SJCRH30 (cell line): ENCODE data around the gene MIF4GD. TPM values are rescaled to one million over a fixed set of nuclear protein-coding genes. Genes with fewer than 3 reads are reported as not detected.
"Not testable (repeated sequence)": the region's sequence is repeated elsewhere in the genome, so short reads cannot be mapped to it uniquely, and the experiment has no call there.

Source experiments
- DNase-seq, 2 experiments: peaks; one replicate each; pipeline ENCODE4 v3.0.0-alpha.2; 2015 to 2020
- H3K27ac ChIP-seq: fragments of 250-450 bp; sonication (Bioruptor Pico); 2 replicates; pipeline ENCODE4 v1.5.1; 2020; ENCODE audit warnings: mild to moderate bottlenecking, moderate library complexity
- H3K27me3 ChIP-seq: fragments of 250-450 bp; sonication (Bioruptor Pico); 2 replicates; pipeline ENCODE4 v1.5.1; 2020; ENCODE audit warnings: mild to moderate bottlenecking, moderate library complexity
- H3K36me3 ChIP-seq: fragments of 250-450 bp; sonication (Bioruptor Pico); 2 replicates; pipeline ENCODE4 v1.5.1; 2020; ENCODE audit warnings: mild to moderate bottlenecking, moderate library complexity
- H3K4me1 ChIP-seq: fragments of 250-450 bp; sonication (Bioruptor Pico); 2 replicates; pipeline ENCODE4 v1.5.1; 2020; ENCODE audit warnings: mild to moderate bottlenecking, moderate library complexity
- H3K4me3 ChIP-seq: fragments of 250-450 bp; sonication (Bioruptor Pico); 2 replicates; pipeline ENCODE4 v1.5.1; 2020; ENCODE audit warnings: mild to moderate bottlenecking, moderate library complexity
- H3K9me3 ChIP-seq: fragments of 250-450 bp; sonication (Bioruptor Pico); replicated peaks from 2 replicates; pipeline ENCODE4 v1.5.1; 2020; ENCODE audit warnings: mild to moderate bottlenecking, moderate library complexity
- total RNA-seq: library from RNA; depleted of rRNA; stranded (reverse); fragments of >200 nt; shearing (Covaris generic); gene quantifications from 2 replicates; pipeline ENCODE4 v1.2.3, GENCODE V29; 2014

The MIF4GD gene
- total RNA-seq, 1 experiment from 2014 or later: 5.2 TPM

DNA sequence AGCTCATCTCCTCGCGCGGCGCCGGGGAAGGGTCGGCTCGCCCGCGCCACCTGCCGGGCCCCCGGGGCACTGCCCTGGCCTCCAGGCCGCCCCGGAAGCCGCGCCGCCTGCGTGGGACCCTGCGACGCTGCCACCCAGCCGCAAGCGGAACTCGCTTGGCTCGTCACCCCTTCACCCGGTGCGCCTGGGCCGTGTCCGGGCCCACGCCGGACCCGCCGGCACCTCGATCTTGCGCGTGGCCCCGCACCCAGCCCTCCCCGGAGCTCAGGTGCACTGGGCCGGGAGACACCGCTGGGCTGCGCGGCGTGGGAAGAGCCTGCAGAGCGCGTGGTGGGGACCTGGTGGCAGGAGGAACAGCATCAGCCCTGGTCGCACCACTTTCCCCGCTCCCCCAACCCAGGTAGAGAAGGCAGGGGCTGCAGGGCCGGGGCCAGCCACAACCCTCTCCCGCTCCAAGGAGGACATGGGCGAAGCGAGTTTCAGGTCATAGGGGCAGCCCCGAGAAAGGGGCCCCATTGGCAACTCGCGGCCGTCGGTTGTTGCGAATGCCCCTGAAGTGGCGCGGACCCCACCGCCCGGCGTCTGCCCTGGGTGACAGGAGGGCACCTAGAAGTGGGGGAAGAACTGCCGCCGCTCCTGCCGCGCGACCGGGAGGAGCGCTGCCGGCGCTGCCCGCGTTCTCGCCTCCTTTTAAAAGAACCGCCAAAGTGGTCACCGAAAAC is 363 bp upstream of the MIF4GD start:
- Histone ChIP-seq H3K36me3 (peaks cover under 1% of the 10 kb centered on the region; the same call in 1 of the 2 replicates), H3K27ac (no peak overlapping the region; the same call in 1 of the 2 replicates), H3K4me1 (peaks cover 3% of the 10 kb centered on the region; the same call in 1 of the 2 replicates), H3K27me3 (no peaks in the 10 kb centered on the region), H3K4me3 (peak overlapping the region; percentile 83), H3K9me3 (no peaks in the 10 kb centered on the region)
- DNase-seq: peak; percentile 70 to 87

GRCh38 chr17:75270218-75270965 is 639 bp downstream of the MIF4GD start:
- peaks cover 10% of the 10 kb centered on the region for H3K36me3 ChIP-seq
- DNase-seq: peak; percentile 86 to 88
- H3K4me3 ChIP-seq: peak overlapping the region; percentile 83
- H3K4me1 ChIP-seq: peaks cover 3% of the 10 kb centered on the region; the same call in 1 of the 2 replicates
- peak overlapping the region; percentile 13; the same call in 1 of the 2 replicates for H3K27ac ChIP-seq
- no peaks in the 10 kb centered on the region for H3K9me3 ChIP-seq
- H3K27me3 ChIP-seq: no peaks in the 10 kb centered on the region

GRCh38 chr17:75269844-75270217 is 1.2 kb downstream of the MIF4GD start:
- no peak for DNase-seq
- no peaks in the 10 kb centered on the region for H3K9me3 ChIP-seq
- no peaks in the 10 kb centered on the region for H3K27me3 ChIP-seq
- H3K4me3 ChIP-seq: peak overlapping the region; percentile 83
- peaks cover 3% of the 10 kb centered on the region; the same call in 1 of the 2 replicates for H3K4me1 ChIP-seq
- H3K36me3 ChIP-seq: peaks cover 12% of the 10 kb centered on the region
- no peak overlapping the region for H3K27ac ChIP-seq

GRCh38 chr17:75267411-75268232 is 3.4 kb downstream of the MIF4GD start:
- Histone ChIP-seq H3K27ac (no peak overlapping the region), H3K9me3 (no peaks in the 10 kb centered on the region), H3K4me1 (peaks cover 3% of the 10 kb centered on the region; the same call in 1 of the 2 replicates), H3K36me3 (peaks cover 21% of the 10 kb centered on the region), H3K27me3 (no peaks in the 10 kb centered on the region), H3K4me3 (no peak overlapping the region)
- no peak for DNase-seq

DNA sequence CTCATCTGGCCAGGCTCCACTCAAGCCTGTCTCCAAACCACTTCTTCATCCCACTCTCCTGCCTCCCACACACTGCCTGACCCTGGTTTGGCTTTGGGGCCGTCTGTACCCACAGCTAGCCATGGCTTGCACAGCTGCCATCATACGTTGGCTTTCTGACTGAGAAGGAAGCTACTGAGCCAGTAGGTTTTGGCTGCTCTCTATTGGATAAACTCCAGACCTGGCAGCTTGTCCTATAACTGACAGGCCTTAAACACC is 3.9 kb downstream of the MIF4GD start:
- DNase-seq: no peak
- no peaks in the 10 kb centered on the region for H3K27me3 ChIP-seq
- no peak overlapping the region for H3K4me3 ChIP-seq
- peaks cover 21% of the 10 kb centered on the region for H3K36me3 ChIP-seq
- no peak overlapping the region for H3K27ac ChIP-seq
- no peaks in the 10 kb centered on the region for H3K9me3 ChIP-seq
- H3K4me1 ChIP-seq: peaks cover 5% of the 10 kb centered on the region; the same call in 1 of the 2 replicates

GRCh38 chr17:75266316-75267152 is 4.5 kb downstream of the MIF4GD start:
- Histone ChIP-seq H3K4me1 (peaks cover 5% of the 10 kb centered on the region; the same call in 1 of the 2 replicates), H3K9me3 (no peaks in the 10 kb centered on the region), H3K27ac (no peak overlapping the region), H3K4me3 (no peak overlapping the region), H3K27me3 (no peaks in the 10 kb centered on the region), H3K36me3 (peaks cover 21% of the 10 kb centered on the region)
- no peak for DNase-seq

GRCh38 chr17:75265614-75266315 is 5.3 kb downstream of the MIF4GD start:
- Histone ChIP-seq H3K36me3 (peaks cover 21% of the 10 kb centered on the region), H3K4me1 (peaks cover 5% of the 10 kb centered on the region; the same call in 1 of the 2 replicates), H3K9me3 (no peaks in the 10 kb centered on the region), H3K4me3 (no peak overlapping the region), H3K27ac (no peak overlapping the region), H3K27me3 (no peaks in the 10 kb centered on the region)
- no peak for DNase-seq

GRCh38 chr17:75263055-75263454 is 8.0 kb downstream of the MIF4GD start:
- no peak for DNase-seq
- Histone ChIP-seq H3K4me3 (no peak overlapping the region; the same call in 1 of the 2 replicates), H3K9me3 (no peaks in the 10 kb centered on the region), H3K27me3 (no peaks in the 10 kb centered on the region), H3K4me1 (peaks cover 6% of the 10 kb centered on the region), H3K36me3 (peaks cover 21% of the 10 kb centered on the region), H3K27ac (no peak overlapping the region)

DNA sequence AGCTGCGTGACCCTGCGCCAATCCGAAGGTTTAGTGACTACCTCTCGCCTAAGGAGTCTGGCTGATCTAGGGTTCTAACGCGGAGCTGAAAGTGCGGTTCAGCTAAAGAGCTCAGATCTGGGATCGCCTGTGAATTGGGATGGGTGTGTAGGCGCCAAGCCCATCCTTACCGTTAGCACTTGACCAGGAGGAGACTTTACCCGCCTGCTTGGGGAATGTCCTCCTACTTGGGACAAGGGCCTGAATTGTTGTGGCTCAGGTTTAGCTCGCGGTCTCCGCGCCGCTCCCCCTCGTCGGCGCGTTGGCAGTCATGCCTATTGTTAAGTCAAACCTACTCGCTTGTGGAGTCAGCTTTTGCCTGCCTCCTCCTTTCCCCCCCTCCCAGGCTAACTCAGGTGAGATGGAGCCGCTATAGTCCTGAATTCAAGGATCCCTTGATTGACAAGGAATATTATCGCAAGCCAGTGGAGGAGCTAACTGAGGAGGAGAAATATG is 8.9 kb downstream of the MIF4GD start:
- peak in 1 of 2 experiments; percentile 48 for DNase-seq
- peaks cover 6% of the 10 kb centered on the region for H3K4me1 ChIP-seq
- H3K36me3 ChIP-seq: peaks cover 21% of the 10 kb centered on the region
- peak overlapping the region; percentile 93 for H3K4me3 ChIP-seq
- H3K9me3 ChIP-seq: no peaks in the 10 kb centered on the region
- H3K27me3 ChIP-seq: no peaks in the 10 kb centered on the region
- H3K27ac ChIP-seq: peak overlapping the region; percentile 99

DNA sequence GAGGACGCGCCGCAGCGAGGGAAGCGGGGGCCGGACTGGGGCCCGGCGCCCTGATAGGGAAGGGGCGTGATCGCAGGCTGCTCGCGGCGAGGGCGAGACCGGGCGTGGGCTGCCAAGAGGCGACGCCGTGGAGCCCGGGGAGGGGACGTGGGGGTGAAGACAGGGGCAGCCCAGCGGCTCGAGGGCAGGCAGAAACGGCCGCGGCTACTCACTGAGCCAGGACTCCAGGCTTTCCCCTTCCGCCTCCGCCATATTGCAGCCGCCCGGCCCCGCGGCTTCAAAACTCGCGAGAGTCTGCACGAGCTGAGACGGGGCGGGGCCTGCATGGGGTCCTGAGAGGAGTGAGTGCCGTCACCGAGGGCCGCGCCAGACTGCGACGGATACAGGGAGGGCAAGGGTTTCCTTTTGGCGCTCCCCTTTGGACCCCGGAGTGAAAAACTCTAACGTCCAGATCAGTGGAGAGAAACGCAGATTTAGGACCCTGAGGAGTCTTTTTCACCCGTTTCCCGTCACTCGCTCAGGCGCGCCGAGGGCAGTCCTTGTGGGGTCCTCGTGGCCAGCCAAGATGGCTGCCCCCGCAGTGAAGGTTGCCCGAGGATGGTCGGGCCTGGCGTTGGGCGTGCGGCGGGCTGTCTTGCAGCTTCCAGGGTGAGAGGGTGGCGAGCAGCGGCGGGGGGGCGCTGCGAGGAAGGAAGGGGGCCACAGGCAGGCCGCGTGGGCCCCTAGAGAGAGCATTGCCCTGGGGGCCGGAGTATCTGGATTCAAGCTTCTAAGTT is 9.5 kb downstream of the MIF4GD start, which contains the start of the genes GGA3 and MRPS7:
Gene GGA3, minus strand, starts transcription at position 271 of the 776 bp plus-strand sequence. Its CDS starts 19 bp downstream, at position 252.
Gene MRPS7, plus strand, starts transcription at position 544 of the 776 bp plus-strand sequence. Its CDS starts 22 bp downstream, at position 566.
- H3K27ac ChIP-seq: peak within 1 kb of the TSS; percentile 99
- H3K27me3 ChIP-seq: no peaks in the 10 kb centered on the region
- H3K4me1 ChIP-seq: peaks cover 6% of the 10 kb centered on the region
- DNase-seq: peak; percentile 98 to 99
- H3K4me3 ChIP-seq: peak within 1 kb of the TSS; percentile 93
- H3K36me3 ChIP-seq: peaks cover 21% of the 10 kb centered on the region
- no peaks in the 10 kb centered on the region for H3K9me3 ChIP-seq

DNA sequence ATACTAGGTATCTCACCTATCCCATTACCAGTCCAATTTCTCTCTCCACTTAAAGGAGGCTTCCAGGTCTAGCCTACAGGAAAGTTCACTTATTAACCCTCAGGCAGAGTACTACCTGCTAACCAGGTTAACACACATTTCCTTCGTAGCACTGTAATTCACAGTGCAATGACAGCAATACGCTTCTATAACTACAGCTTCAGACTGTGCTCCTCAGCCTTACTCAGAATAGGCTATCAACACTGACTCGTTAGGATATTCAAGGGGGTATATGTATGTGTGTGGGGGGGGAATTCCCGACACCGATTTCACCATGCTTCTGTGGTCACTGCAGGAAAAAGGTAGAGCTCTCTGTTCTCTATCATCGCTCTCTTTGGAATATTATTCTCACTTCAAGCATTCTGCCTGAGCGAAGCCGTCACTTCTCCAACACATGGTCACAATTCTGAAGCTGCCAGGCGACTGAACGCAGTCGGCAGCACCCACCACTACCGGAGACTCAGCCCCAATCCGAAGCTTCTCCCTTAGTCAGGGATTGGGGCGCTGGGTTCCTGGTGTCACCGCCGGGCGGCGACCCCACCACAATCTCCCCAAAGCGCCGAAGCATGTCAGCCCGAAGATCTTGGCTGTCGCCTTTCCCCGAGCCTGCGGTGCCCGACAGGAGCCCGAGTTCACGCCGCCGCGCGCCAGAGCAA is 10.2 kb downstream of the MIF4GD start:
- Histone ChIP-seq H3K4me3 (peak overlapping the region; percentile 93), H3K9me3 (no peaks in the 10 kb centered on the region), H3K4me1 (peaks cover 6% of the 10 kb centered on the region), H3K36me3 (peaks cover 14% of the 10 kb centered on the region), H3K27me3 (no peaks in the 10 kb centered on the region), H3K27ac (peak overlapping the region; percentile 99)
- no peak for DNase-seq

- not testable (repeated sequence) for H3K36me3 ChIP-seq, DNase-seq, H3K27ac ChIP-seq, H3K4me1 ChIP-seq, H3K9me3 ChIP-seq, H3K27me3 ChIP-seq, H3K4me3 ChIP-seq
Observed at GRCh38 chr17:75257228-75257627, 13.8 kb downstream of the MIF4GD start.
